ENCODE data around the gene TBL1XR1.
"Not testable (repeated sequence)": the region's sequence is repeated elsewhere in the genome, so short reads cannot be mapped to it uniquely, and the experiment has no call there.

The TBL1XR1 gene

DNA sequence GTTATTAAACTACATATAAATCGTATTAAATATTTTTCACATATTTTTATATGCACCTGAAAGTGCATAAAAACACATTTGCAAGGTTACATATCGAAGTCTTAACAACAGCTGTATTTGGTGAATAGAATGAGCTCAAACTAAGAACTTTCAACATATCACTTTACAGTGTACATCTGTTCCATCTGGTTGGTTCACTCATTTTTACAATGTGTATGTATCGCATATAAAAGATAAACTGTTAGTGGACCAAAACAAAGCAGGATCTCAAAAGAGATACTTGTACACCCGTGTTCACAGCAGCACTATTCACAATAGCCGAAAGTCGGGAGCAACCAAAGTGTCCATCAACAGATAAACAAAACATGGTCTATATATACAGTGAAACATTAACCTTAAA lies 55.8 kb downstream of the TBL1XR1 start:
- no peak for DNase-seq

DNA sequence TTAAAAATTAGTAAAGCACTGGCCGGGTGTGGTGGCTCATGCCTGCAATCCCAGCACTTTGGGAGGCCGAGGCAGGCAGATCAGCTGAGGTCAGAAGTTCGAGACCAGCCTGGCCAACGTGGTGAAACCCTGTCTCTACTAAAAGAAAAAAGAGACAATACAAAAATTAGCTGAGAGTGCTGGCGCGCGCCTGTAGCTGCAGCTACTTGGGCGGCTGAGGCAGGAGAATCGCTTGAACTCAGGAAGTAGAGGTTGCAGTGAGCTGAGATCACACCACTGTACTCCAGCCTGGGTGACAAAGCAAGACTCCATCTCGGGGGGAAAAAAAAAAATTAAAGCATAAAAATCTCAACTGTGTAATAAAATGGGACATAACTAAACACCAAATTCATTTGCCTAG lies 58.1 kb downstream of the TBL1XR1 start:
- DNase-seq, result not testable (repeated sequence)

- no peak for DNase-seq
These were observed 59.2 kb downstream of the TBL1XR1 start for GRCh38 chr3:177137774-177138705.

- no peak for DNase-seq
These were observed 60.5 kb downstream of the TBL1XR1 start for GRCh38 chr3:177136741-177137140.

DNA sequence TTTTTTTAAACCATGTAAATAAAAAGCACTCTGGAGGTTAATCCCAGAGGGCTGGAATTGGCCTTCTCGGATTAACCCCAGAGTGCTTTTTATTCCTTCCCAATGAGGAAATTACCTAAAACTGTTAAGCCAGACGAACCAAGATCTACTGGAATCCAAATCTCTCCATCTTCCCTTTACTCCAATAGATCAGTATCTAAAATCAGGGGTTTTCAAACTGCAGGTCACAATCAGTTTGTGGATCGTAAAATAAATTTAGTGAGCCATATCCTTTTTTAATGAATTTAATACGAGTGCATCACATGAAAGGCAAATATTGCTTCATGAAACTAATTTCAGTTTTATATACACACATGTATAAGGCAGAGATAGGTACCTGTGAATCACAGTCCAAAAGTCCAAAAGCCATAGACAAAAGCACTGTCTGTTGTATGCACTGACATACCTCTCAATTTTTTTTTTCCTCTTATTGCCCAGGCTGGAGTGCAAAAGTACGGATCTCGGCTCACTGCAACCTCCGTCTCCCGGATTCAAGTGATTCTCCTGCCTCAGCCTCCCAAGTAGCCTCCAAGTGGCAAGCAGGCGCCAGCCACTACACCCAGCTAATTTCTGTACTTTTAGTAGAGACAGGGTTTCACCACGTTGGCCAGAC lies 61.3 kb downstream of the TBL1XR1 start:
- DNase-seq, result no peak

DNA sequence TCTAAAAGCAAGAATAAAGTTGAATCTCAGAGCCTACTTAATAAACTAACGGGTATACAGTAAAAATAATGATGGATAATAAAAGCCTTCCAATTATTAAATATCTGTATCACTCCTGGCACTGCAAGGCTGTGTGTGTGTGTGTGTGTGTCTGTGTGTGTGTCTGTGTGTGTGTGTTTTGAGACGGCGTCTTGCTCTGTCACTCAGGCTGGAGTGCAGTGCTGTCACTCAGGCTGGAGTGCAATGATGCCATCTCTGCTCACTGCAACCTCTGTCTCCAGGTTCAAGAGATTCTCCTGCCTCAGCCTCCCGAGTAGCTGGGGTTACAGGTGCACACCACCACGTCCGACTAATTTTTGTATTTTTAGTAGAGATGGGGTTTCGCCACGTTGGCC lies 62.5 kb downstream of the TBL1XR1 start:
- no peak for DNase-seq

DNA sequence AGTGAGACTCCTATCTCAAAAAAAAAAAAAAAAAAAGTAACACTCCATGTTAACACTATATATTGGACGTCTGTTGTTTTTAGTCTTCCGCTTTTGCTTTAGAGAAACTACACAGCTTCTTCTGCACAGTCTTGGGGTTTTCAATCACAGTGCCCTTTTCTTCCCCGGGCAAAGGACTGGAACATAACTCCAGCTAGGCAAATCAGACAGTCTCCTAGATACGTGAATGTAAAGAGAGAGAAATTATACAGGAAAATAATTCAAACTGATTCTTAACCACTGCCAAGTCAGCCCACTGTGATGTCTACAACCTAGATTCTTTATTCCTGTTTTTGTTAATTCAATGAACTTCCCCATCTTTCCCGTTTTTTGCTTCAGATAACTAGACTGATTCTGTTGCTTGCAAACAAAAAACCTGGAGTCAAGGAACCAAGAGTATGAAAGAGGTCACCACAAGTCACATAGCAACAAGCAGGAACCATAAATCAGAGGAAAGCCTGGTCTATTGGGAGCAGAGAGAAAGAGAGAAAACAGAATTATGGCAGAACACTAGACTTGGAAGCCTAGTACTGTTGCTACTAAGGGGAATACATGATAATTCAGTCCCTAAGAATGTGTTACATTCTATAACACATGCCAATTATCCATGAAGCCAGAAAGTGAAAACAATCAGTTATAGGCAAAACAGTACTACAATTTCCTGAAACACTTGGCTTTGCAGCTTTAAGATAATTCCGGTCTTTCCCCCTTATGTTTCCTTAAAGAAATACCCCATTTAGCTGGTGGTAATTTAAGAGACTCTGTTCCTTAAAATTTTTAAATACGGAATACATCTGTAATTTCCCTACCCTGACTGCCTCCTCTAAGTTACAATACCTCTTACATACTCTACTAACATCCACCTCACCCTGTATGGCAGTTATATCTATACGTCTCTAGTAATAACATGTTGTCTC lies 63.1 kb downstream of the TBL1XR1 start:
- DNase-seq, result no peak

- no peak for DNase-seq
These were observed 65.2 kb downstream of the TBL1XR1 start for GRCh38 chr3:177131927-177132636.

DNA sequence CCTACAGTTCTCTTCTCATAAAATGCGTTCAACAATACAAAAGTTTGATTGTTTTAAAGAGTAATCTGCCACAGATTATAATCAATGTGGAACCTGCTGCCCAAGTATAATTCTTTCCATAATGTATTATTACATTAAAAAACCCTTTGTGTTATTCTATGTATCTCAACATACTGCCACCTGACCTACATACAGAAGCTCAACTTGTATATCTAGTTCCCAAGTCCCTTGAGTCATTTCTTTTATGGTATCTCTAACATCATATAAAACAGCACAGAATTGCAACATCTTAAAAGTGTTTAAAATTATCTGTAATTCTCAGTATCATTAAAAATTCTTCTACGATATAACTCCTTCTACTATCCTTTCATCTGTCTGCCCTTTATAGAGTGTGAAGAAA lies 70.3 kb downstream of the TBL1XR1 start:
- DNase-seq, result no peak

DNA sequence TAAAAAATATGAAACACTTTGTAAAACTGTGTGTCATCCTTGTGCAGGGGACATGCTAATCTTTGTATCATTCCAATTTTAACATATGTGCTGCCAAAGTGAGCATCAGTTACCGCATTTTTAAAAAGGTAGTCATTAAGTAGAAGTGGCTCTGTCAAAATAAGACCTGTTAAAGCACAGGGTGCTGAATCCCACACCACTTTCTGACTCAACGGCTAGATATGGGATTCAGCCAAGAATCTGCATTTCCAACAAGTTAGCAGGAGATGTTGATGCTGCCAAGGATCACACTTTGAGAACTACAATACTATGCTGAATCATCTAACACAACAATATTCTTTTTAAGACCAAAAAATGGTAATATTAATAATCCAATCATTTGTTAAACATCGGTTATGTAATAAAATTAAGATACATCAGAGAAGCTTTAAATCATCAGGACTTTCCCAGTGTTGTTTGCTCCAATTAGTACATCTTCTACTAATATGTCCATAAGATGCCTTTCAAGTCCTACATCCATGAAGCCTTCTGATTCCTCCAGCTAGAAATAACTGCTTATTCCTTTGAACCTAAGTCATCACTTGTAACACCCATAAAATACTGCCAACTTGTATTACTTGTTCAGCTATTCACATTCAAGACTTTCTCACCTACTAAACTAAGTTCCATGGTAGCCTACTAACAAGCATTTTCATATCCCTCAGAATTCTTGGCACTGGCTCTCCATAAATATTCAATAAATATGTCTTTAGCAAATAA lies 71.1 kb downstream of the TBL1XR1 start:
- peak; percentile 94 for DNase-seq

DNA sequence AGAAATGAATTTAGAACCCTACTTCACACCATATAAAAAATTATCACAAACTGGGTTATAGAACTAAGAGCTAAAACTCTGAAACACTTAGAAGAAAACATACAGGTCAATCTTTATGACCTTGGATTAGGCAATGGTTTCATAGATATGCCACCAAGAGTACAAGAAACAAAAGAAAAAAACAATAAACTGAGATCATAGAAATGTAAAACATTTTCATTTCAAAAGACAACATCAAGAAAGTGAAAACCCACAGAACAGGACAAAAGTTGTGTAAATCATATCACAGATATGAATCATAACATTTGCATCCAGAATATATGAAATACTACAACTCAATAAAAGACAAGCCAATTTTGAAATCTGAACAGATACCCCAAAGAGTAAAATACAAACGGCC lies 72.4 kb downstream of the TBL1XR1 start:
- DNase-seq, result peak; percentile 20

DNA sequence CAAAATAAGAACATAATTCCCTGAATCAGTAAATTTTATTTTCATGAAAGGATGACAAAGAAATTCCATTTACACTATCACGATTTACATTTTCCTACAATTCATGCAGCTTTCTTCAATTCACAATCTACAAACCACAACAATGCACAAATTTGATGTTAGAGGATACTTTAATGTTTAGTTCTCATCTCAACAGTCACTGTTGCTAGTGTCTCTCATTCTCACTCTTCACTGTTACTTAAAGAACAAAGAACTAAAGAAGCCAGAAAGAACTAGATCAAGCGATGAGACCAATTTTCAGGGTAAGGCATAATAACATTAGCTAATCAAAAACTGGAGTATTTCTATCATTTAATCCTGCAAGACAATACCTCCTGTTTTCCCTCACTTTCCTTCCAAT lies 73.5 kb downstream of the TBL1XR1 start:
- DNase-seq, result no peak

DNA sequence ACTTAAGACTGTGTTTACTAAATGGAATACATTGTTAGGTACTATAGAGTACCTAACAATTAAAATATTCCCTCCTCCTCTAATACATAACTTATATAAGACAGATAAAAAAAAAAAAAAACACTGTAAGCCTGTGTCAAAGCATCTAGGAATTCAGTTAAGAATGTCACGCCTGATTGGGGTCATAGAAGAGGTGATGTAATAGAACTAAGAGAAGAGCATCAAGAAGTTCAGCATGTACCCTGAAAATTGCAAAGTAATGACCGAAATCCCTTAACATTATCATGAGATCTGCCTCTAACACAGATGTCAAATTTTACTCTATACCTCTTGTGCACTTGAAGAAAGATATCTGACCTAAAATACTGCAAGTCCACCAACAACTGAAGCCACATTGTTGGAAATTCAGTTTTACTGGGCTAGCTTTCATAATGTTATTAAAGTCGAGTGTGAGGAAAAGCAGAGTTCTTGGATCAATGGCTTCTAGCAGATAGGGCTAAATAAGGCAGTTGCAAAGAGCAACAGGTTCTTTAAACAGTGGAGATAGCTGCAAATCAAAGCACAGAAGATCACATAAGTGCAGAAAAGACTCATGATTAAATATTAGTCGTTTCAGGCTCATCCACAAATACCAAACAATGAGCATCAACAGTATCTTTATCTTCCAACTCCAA lies 75.0 kb downstream of the TBL1XR1 start:
- DNase-seq, result peak; percentile 8

DNA sequence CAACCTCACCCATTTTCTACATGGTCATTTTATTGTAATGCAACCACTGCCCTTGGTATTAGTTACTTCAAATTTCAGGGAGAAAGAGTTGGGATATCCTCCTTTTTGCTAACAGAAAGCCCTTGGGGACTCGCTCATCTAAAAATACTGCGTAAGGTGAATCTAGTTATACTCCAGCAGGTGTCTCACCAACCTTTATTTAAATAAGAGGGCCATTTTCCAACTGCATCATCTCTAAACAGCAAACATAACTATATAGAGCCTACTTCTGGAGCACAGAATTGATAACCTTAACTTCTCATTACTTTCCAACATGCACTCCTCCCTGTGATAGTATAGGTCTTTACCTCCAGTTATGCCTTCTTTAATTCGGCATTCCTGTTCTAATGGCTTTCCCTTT lies 77.5 kb downstream of the TBL1XR1 start:
- no peak for DNase-seq

DNA sequence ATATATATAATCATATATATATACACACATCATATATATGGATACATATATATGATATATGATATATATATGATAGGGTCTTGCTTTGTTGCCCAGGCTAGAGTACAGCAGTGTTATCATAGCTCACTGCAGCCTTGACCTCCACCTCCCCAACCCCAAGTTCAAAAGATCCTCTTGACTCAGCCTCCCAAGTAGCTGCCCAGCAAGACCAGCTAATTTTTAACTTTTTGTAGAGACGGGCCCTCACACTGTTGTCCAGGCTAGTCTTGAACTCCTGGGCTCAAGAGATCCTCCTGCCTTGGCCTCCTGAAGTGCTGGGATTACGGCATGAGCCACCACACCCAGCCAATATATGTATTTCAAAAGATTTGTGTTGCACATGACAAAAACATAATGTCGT lies 83.0 kb downstream of the TBL1XR1 start:
- DNase-seq, result no peak

DNA sequence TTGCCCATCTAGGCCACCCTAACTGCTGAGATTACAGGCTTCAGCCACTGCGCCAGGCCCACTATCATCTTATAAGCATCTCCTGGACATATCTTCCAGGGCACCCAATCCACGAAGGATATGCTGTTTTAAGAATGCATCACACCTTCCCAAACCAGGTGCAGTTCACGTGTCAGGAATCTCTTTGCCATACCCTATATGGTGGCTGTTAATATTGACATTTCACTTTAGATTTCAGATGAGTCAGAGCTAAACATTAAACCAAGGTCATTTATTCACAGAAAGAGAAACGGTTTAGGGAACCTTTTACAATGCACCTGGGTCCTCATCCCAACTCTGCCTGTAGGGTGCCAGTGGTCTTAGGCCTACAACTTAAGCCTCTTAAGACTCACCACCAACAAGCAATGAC lies 85.7 kb downstream of the TBL1XR1 start:
- DNase-seq, result no peak

DNA sequence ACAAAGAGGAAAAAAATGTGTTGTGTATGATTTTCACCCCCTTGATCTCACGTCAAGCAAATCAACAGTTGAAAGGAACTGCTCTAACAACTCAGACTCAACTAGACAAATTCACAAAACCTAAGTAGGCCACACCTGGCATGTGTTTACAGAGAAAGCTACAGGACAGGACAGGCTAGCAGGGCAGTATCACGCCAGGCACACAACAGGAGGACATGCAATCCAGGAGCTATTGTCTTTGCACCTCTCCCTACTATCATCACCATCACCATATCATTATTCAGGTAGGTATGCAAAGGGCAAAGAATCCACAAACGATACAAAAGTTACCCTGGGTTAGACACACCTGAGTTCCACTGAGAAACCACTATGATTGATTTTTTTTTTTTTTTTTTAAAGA lies 86.4 kb downstream of the TBL1XR1 start:
- DNase-seq, result no peak

- no peak for DNase-seq
These were observed 86.9 kb downstream of the TBL1XR1 start for GRCh38 chr3:177110386-177110785.

GRCh38 chr3:177109688-177110330 lies 87.5 kb downstream of the TBL1XR1 start:
- no peak for DNase-seq

DNA sequence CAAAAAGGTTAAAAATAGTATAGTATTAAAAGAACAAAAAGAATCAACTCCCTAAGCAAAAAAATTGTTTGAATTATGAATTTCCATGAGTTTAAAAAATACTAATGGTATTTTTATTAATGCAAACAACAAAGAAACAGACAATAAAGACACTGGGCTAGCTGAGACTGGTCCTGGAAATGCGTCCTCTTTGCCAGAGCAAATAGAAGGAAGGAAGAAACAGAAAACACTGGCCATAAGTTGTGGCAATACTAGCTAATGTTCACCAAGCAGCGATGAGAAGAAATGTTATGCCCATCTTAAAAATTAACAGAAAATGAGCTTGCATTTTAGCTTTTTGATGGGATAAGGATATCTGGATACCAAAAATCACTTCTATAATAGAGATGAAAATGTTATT lies 88.6 kb downstream of the TBL1XR1 start:
- no peak for DNase-seq

Data from fibroblast of skin of scalp (primary cell).